ENCODE results near the gene VSTM4.

The VSTM4 gene

DNA sequence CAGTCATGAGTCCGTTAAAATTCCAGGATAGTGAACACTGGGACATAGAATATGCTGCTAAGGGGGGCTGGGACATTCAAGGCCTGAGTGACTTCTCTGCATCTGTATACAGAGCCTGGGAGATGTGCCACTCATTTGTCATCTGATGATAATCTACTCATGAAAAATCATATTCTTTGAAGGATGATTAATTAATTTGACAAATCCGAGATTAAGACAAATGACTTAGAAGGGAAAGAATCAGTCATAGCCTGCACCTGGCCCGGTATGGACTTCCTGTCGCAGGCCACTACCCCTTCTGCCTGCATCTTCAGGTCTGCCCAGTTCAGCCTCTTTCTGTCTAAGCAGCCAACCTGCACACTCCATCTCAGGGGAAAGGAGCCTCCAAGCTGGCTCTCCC is 37.3 kb upstream of the VSTM4 start:
- H3K36me3 Mint-ChIP-seq (ENCODE audit: low read depth) = peaks cover 24% of the 10 kb centered on the region
- no peak overlapping the region for H3K27ac Mint-ChIP-seq
- H3K27me3 Mint-ChIP-seq (ENCODE audit: low read depth) = peaks cover 6% of the 10 kb centered on the region
- no peak overlapping the region for H3K4me3 Mint-ChIP-seq
- peaks cover 6% of the 10 kb centered on the region for H3K9me3 Mint-ChIP-seq
- no peak for DNase-seq (ENCODE audit: low spot score)
- H3K4me1 Mint-ChIP-seq (ENCODE audit: low read depth) = peaks cover 31% of the 10 kb centered on the region

DNA sequence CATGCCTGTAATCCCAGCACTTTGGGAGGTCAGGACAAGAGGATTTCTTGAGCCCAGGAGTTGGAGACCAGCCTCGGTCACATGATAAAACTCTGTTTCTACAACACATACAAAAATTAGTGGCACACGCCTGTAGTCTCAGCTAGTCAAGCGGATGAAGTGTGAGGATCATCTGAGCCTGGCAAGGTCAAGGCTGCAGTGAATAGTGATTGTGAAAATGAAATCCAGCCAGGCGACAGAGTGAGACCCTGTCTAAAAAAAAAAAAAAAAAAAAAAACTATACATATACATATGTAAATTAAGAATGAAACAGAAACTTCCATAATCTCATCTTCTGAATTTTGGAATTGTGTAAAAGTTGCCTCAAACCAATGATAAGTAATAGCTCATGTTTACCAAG is 36.7 kb upstream of the VSTM4 start:
- Mint-ChIP-seq H3K4me1 (ENCODE audit: low read depth) (peaks cover 25% of the 10 kb centered on the region), H3K27ac (no peak overlapping the region), H3K36me3 (ENCODE audit: low read depth) (peaks cover 18% of the 10 kb centered on the region), H3K9me3 (peaks cover 11% of the 10 kb centered on the region), H3K27me3 (ENCODE audit: low read depth) (peaks cover 7% of the 10 kb centered on the region), H3K4me3 (no peak overlapping the region)
- DNase-seq (ENCODE audit: low spot score) = no peak

DNA sequence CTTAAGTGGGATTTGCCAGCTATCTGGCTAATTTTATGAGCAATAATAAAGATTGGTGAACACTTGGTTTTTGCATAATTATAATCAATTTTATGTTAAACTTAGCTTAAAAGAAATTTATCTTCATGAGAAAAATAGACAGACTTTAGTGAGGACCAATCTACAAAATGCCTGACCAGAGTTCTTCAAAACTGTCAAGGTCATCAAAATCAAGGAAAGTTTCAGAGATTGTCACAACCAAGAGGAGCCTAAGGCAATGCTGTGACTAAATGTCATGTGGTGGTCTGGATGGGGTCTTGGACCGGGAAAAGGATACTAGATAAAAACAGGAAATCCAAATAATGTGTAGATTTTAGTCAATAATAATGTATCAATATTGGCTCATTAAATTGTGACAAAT is 36.2 kb upstream of the VSTM4 start:
- Mint-ChIP-seq H3K36me3 (ENCODE audit: low read depth) (peaks cover 15% of the 10 kb centered on the region), H3K9me3 (peaks cover 12% of the 10 kb centered on the region), H3K27ac (no peak overlapping the region), H3K4me3 (no peak overlapping the region), H3K27me3 (ENCODE audit: low read depth) (peaks cover 7% of the 10 kb centered on the region), H3K4me1 (ENCODE audit: low read depth) (peaks cover 20% of the 10 kb centered on the region)
- DNase-seq (ENCODE audit: low spot score) = no peak

DNA sequence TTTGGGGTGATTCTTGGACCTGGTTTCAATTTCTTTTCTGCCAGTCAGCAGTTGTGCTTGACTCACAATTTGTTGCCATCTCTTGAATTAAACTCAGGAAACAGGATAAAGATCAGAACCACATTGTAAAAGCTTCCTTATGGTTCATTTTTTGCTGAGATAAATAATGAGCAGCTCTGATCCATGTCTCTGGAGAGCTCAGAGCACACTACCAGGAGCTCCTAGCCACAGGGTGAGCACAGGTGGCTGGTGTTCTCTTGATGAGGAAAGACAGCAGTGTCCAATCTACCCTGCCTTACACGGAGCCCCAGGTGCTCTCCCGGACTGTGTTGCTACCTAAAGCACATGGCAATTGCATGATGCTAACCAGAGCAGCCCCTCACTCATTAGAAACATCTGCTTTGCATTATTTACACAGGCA is 35.7 kb upstream of the VSTM4 start:
- Mint-ChIP-seq H3K27me3 (ENCODE audit: low read depth) (peaks cover 9% of the 10 kb centered on the region), H3K4me1 (ENCODE audit: low read depth) (peaks cover 18% of the 10 kb centered on the region), H3K9me3 (peaks cover 12% of the 10 kb centered on the region), H3K36me3 (ENCODE audit: low read depth) (peaks cover 11% of the 10 kb centered on the region), H3K4me3 (no peak overlapping the region), H3K27ac (no peak overlapping the region)
- DNase-seq (ENCODE audit: low spot score) = no peak

DNA sequence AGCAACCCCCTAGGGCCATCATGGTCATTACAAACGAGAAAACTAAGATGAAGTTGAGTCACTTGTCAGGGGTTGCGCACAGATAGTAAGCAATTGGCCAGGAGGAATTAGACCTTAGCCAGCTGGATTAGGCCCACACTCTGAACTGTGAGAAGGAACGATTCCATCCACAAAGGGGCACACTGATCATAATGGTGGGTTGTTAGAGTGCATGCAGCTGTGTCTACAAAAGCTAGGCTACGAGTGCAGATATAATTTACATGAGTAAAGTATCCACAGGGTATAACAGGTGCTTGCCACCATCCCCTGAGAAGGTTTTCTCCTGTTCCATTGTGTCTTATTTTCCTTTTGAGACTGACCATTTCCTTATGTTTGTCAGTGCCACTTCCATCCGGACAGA is 35.1 kb upstream of the VSTM4 start:
- Mint-ChIP-seq H3K27ac (no peak overlapping the region), H3K4me1 (ENCODE audit: low read depth) (peaks cover 18% of the 10 kb centered on the region), H3K9me3 (peaks cover 12% of the 10 kb centered on the region), H3K36me3 (ENCODE audit: low read depth) (peaks cover 11% of the 10 kb centered on the region), H3K27me3 (ENCODE audit: low read depth) (peaks cover 11% of the 10 kb centered on the region), H3K4me3 (no peak overlapping the region)
- DNase-seq (ENCODE audit: low spot score) = no peak

DNA sequence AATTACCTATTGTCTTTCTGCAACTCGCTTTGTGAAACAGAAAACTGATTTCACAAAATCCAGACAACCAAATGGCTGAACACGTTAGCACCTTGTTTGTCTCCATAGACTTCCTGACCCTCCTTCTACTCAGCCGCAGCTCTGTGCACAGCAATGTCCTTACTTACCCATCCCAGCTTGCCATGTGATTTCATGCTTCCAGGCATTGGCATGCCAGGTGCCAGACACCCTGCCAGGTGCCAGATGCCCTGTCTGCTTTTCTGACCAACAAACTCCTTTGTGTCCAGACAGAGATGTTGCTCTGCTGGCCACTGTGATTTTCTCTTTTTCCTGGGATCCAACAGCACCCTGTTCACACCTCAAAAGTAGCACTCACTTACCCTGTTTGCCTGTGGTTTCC is 34.6 kb upstream of the VSTM4 start:
- peaks cover 11% of the 10 kb centered on the region for H3K27me3 Mint-ChIP-seq (ENCODE audit: low read depth)
- no peak overlapping the region for H3K27ac Mint-ChIP-seq
- H3K9me3 Mint-ChIP-seq = peaks cover 12% of the 10 kb centered on the region
- H3K4me1 Mint-ChIP-seq (ENCODE audit: low read depth) = peaks cover 18% of the 10 kb centered on the region
- H3K4me3 Mint-ChIP-seq = no peak overlapping the region
- peaks cover 7% of the 10 kb centered on the region for H3K36me3 Mint-ChIP-seq (ENCODE audit: low read depth)
- no peak for DNase-seq (ENCODE audit: low spot score)

DNA sequence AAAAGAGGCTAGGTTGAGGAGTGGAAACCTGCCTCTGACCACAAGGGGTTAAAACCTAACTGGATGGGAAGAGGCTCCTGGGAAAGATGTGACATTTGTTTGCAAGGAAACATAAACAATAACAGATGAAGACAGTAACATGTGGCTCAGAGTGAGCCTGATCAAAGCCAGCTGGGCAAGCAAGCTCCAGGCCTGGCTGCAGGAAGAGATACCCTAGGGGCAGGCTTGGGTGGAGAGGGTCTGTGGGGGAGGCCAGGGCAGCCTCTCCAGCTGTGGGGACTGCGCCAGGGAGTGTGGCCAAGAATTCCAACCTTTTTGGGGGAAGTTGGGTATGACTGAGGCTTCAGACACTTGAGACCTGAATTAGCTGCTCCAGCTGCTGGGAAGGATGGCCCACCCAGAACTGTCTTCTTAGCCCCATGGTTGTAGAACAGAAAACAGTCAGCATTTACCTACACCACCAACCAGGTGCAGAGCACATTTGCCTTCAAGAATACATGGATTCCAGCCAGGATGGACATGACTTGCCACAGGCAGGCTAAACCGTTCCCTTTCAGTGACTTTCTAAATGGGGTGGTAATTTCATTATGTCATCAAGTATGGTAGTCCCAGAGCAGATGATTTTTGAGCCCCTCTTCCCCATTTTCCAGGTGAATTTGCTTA is 28.9 kb upstream of the VSTM4 start:
- Mint-ChIP-seq H3K27ac (no peak overlapping the region), H3K4me1 (ENCODE audit: low read depth) (no peaks in the 10 kb centered on the region), H3K27me3 (ENCODE audit: low read depth) (peaks cover 11% of the 10 kb centered on the region)

DNA sequence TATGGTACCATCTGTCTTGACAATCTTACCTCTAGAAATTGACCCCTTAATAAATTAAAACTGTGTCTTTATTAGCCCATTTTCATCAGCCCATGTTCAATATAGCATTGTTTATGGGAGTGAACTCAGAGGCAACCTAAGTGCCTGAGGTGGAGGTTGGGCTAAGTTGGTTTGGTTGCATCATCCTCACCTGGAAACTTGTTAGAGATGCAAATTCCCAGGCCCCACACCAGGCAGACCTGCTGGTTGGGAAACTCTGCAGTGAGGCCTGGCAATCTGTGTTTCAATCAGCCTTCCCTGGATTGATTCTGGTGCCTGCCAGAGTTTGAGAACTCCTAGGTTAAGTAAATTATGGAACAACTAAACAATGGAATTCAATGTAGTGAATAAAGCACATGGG is 27.9 kb upstream of the VSTM4 start:
- DNase-seq (ENCODE audit: low spot score) = no peak
- Mint-ChIP-seq H3K4me3 (no peak overlapping the region), H3K27ac (no peak overlapping the region), H3K9me3 (peaks cover 9% of the 10 kb centered on the region), H3K4me1 (ENCODE audit: low read depth) (no peaks in the 10 kb centered on the region), H3K27me3 (ENCODE audit: low read depth) (peaks cover 10% of the 10 kb centered on the region), H3K36me3 (ENCODE audit: low read depth) (peaks cover 2% of the 10 kb centered on the region)

More for the DNA sequence above, 28.9 kb upstream of the VSTM4 start:
- H3K9me3 Mint-ChIP-seq = peaks cover 12% of the 10 kb centered on the region
- H3K4me3 Mint-ChIP-seq = no peak overlapping the region
- peaks cover 4% of the 10 kb centered on the region for H3K36me3 Mint-ChIP-seq (ENCODE audit: low read depth)
- no peak for DNase-seq (ENCODE audit: low spot score)

DNA sequence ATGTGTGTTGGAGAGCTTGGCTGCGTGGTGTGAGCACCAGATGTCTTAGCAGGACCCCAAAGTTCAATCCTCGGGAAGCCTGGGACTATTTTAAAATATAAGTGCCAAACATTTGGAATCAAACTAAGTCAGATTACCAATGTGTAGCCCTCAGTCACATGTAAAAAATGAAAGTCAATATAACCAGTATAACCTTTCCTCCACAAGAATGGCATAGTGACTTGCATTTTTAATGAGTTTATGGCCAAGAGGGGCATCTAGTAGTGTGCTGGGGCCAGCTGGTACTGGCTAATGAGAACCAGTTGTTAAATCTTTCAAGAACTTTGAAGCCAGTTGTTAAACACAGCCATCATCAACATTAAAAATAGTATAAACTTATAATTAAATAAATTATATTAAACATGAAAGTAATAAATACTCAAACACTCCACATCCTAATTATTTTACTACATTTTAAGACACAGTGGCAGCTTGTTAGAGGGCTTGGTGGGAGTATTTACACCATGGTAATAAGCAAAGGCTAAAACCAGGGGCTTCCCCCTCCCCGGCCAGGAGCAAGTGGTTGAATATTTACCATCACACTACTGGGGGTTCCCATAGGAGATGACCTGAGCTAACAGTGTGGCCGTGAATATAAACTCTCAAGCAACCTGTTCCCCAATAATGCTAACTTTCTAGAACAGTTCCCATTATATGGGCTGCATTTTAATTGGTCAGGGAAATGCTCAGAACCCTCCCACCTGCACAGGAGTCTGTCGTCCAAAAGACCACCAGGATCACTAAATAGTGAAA is 26.4 kb upstream of the VSTM4 start:
- H3K27me3 Mint-ChIP-seq (ENCODE audit: low read depth) = peaks cover 7% of the 10 kb centered on the region
- peaks cover 3% of the 10 kb centered on the region for H3K9me3 Mint-ChIP-seq
- H3K36me3 Mint-ChIP-seq (ENCODE audit: low read depth) = no peaks in the 10 kb centered on the region
- no peak overlapping the region for H3K27ac Mint-ChIP-seq
- no peak for DNase-seq (ENCODE audit: low spot score)
- H3K4me1 Mint-ChIP-seq (ENCODE audit: low read depth) = no peaks in the 10 kb centered on the region
- H3K4me3 Mint-ChIP-seq = no peak overlapping the region

DNA sequence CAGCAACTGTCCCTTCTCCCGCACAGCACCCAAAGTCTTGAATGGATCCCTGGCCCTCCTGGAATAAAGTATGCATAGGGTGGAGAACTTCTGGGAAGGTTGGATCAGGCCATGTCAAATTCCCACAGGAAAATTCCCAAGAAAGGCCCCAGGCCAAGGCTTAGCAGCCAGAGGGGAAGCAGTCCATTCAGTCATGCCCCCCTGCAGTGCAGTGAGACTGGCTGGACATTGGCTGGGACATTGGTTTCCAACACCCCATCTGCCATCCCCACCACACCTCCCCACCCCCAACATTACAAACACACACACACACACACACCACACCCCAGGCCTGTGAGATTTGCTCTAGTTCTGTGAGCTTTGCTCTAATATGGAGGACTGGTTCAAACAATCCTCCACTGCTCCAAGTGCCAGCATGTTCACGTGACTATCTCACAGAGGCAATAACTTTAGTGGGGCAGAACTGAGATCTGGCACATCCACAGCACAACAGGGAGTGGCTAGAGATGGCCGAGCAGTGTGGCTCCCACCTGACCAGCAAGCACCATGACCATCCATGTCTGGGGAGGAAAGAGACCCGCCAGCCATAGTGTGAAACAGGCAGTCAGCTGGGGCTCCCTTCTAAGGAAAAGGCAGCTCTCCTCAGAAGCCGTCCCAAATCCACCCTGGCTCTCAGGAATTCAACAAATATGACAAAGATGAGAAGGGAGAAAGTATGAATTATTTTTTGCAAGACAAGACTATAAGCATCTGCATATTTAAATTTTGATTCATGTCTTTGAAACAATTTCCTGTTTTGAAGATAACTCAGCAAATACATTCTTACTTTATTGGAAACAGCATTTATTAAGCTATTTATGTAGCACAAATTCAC is 25.2 kb upstream of the VSTM4 start:
- Mint-ChIP-seq H3K36me3 (ENCODE audit: low read depth) (no peaks in the 10 kb centered on the region), H3K4me1 (ENCODE audit: low read depth) (no peaks in the 10 kb centered on the region), H3K4me3 (no peak overlapping the region), H3K27me3 (ENCODE audit: low read depth) (peaks cover 10% of the 10 kb centered on the region), H3K9me3 (peaks cover 7% of the 10 kb centered on the region), H3K27ac (no peak overlapping the region)
- DNase-seq (ENCODE audit: low spot score) = no peak

DNA sequence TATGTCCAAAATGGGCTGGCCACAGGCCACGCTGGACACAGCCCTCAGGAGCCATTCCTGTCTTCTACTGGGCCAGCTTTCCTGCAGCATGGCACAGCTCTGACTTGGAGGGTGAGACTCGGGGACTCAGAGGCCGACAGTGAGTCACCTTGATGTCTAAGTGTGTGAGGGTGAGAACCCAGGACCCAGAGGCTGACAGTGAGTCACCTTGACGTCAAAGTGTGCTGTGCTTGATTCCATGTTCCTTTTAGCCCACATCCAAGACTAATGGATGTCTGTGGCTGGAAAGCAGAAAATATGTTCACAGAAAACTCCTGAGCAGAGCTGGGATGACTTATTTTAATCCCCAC is 24.5 kb upstream of the VSTM4 start:
- Mint-ChIP-seq H3K4me1 (ENCODE audit: low read depth) (no peaks in the 10 kb centered on the region), H3K27ac (no peak overlapping the region), H3K36me3 (ENCODE audit: low read depth) (no peaks in the 10 kb centered on the region), H3K9me3 (peaks cover 7% of the 10 kb centered on the region), H3K27me3 (ENCODE audit: low read depth) (peaks cover 10% of the 10 kb centered on the region), H3K4me3 (no peak overlapping the region)
- no peak for DNase-seq (ENCODE audit: low spot score)

DNA sequence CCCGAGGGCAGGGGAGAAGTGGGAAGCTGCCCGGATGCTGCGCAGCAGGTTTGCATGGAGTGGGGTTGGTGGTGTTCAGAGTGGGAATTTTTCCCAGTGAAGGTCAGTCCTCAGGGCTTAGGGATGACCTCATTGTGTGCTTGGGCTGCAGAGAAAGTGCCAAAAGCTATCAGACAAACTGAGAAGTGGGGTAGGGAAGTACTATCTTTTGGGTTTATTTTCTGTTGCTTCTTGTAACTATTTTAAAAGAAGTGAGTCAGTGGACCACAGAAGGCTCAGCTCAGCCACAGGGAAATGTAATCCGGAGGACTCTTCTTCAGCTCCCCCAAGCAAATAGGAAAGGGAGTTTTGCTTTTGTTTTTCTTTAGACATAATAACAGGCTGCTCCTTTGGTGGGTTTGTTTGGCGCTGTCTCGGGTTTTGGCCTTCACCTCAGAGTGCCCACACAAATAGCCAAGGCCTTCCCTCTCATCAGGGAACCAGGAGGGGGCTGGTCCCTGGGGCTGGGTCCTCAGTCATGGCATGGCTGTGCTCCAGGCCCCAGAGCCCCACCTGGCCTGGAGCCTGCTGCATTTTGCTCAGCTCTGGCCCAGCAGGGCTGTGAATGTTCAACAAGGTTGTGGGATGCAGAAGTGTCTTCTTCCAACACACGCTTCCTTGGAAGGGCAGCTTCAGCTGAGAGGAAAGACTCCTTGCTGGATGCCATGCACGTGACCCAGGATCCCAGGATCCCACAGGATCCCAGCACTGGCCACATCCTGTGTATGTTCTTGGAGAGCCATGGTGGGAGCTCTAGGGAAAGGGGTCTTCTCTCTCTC is 23.9 kb upstream of the VSTM4 start:
- no peaks in the 10 kb centered on the region for H3K4me1 Mint-ChIP-seq (ENCODE audit: low read depth)
- no peak for DNase-seq (ENCODE audit: low spot score)
- peaks cover 14% of the 10 kb centered on the region for H3K27me3 Mint-ChIP-seq (ENCODE audit: low read depth)
- H3K4me3 Mint-ChIP-seq = no peak overlapping the region
- H3K27ac Mint-ChIP-seq = no peak overlapping the region
- H3K36me3 Mint-ChIP-seq (ENCODE audit: low read depth) = no peaks in the 10 kb centered on the region
- peaks cover 7% of the 10 kb centered on the region for H3K9me3 Mint-ChIP-seq

DNA sequence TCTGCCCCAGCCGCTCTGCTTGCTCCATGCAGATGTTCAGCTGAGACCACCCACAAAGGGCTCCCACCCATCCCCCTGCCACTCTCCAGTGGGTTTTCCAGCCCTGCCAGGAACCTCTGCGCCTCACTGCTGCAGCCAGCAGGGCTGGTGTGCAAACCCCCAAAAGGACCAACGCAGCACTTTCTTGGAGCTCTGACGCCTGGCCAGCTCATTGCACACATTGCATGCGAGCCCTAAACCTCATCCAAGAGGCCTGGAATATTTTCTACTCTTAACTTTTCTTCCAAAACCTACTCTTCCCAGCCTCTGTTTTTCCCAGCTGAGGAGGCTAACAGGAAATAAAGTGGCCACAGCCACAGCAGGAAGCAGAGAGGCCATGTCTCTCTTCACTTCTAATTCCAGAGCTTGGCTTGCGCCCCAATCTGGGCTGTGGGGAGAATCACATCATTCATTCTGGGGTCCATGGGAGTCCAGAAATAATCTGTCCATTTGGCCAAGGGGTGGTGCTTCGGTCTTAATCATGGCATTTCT is 23.1 kb upstream of the VSTM4 start:
- Mint-ChIP-seq H3K4me3 (no peak overlapping the region), H3K4me1 (ENCODE audit: low read depth) (no peaks in the 10 kb centered on the region), H3K27me3 (ENCODE audit: low read depth) (peaks cover 14% of the 10 kb centered on the region), H3K27ac (no peak overlapping the region), H3K9me3 (peaks cover 7% of the 10 kb centered on the region), H3K36me3 (ENCODE audit: low read depth) (no peaks in the 10 kb centered on the region)
- DNase-seq (ENCODE audit: low spot score) = no peak

Measured in T-helper 2 cell treated with Interferon-gamma antibody and Interleukin-4, amounts not matched to agents 5 μg/mL and 100 μg/mL, for 36 hours (primary cell).